Sigmoid colon (tissue), 7 donors: ENCODE results near the gene SDHA. TPM values are rescaled to one million over a fixed set of nuclear protein-coding genes. Genes with fewer than 3 reads are reported as not detected.

ENCODE experiments used
- DNase-seq: peaks from one replicate; pipeline ENCODE4 v3.0.0-alpha.2; 2019
- H3K27ac ChIP-seq, 4 donors: fragments of 200-600 bp; sonication (generic); one replicate each; pipeline ENCODE4 v1.5.1; 2016 to 2019; ENCODE audit warnings: mild to moderate bottlenecking in 1 of 4
- H3K27me3 ChIP-seq, 3 donors: fragments of 200-600 bp; sonication (generic); one replicate each; pipeline ENCODE4 v1.5.1; 2019; ENCODE audit warnings: mild to moderate bottlenecking in 1 of 3
- H3K36me3 ChIP-seq, 4 donors: fragments of 200-600 bp; sonication (generic); one replicate each; pipeline ENCODE4 v1.5.1; 2016 to 2019
- H3K4me1 ChIP-seq, 4 donors: fragments of 200-600 bp; sonication (generic); one replicate each; pipeline ENCODE4 v1.5.1; 2017 to 2019
- H3K4me3 ChIP-seq, 4 donors: fragments of 200-600 bp; sonication (generic); one replicate each; pipeline ENCODE4 v1.5.1; 2017 to 2019; ENCODE audit warnings: mild to moderate bottlenecking in 2 of 4, moderate library complexity in 1 of 4
- H3K9me3 ChIP-seq, 4 donors: fragments of 200-600 bp in 3 of 4; sonication (generic) in 3 of 4; one replicate each; pipeline versions ENCODE4 v1.5.1 to v1.6.1; 2013 to 2019
- CTCF ChIP-seq, 4 experiments: fragments of 450-650 bp in 3 of 4; fragments of 200-600 bp in 1 of 4; IDR thresholded peaks; one replicate each; pipeline ENCODE4 v1.5.1; 2016 to 2019; ENCODE audit warnings: antibody characterized with exemption in 4 of 4, mild to moderate bottlenecking in 3 of 4, moderate library complexity in 2 of 4
- EP300 ChIP-seq, 4 donors: sonication (generic); formaldehyde crosslinking; IDR thresholded peaks; one replicate each; pipeline ENCODE4 v1.6.1; 2017; ENCODE audit warnings: antibody characterized with exemption in 4 of 4
- POLR2A ChIP-seq, 2 donors: fragments of 450-650 bp; IDR thresholded peaks; one replicate each; pipeline ENCODE4 v1.6.1; 2016; ENCODE audit warnings: antibody characterized with exemption in 2 of 2, mild to moderate bottlenecking in 2 of 2, moderate library complexity in 2 of 2
- POLR2AphosphoS5 ChIP-seq, 4 donors: sonication (generic); formaldehyde crosslinking; IDR thresholded peaks; one replicate each; pipeline ENCODE4 v1.6.1; 2017; ENCODE audit warnings: antibody characterized with exemption in 4 of 4
- WGBS, 2 donors: extraction: QIAGEN DNeasy Blood & Tissue Kit; methylation state at CpG; one replicate each; pipeline ENCODE4 v1.1.7; 2013; 5-methylcytosine and 5-hydroxymethylcytosine counted together
- intact Hi-C: fragments of 100-400 bp; cut with DNase I; formaldehyde crosslinking; loops from one replicate; pipeline ENCODE4 v1.15.1; 2023
- polyA plus RNA-seq, 3 donors: library from polyadenylated mRNA; stranded (reverse); fragments of 200-250 nt; gene quantifications; one replicate each; pipeline ENCODE4 v1.2.3, GENCODE V29; 2013
- total RNA-seq, 4 donors: library from RNA; depleted of rRNA; stranded (reverse); fragments of >200 nt; gene quantifications; one replicate each; pipeline ENCODE4 v1.1.0, GENCODE V29; 2016
- donor health status: healthy with polysubstance abuse.
- donor health status: Bipolar disorder and iron deficiency.
- donor health status: healthy.

Gene SDHA
- total and polyA plus RNA-seq, 7 donors, result 72.7 to 290 (median 87.0) TPM

GRCh38 chr5:174291-174600 is 43.9 kb upstream of the SDHA start:
- no peak for TF ChIP-seq EP300 (IDR thresholded peaks at IDR 0.05)
- no peak for TF ChIP-seq POLR2AphosphoS5 (IDR thresholded peaks at IDR 0.05)
- TF ChIP-seq POLR2A (IDR thresholded peaks at IDR 0.05), result no peak
- no peak for TF ChIP-seq CTCF (IDR thresholded peaks at IDR 0.05)
- Histone ChIP-seq H3K9me3 (no peaks in the 10 kb centered on the region), H3K4me3 (no peak overlapping the region), H3K27me3 (no peaks in the 10 kb centered on the region), H3K36me3 (no peaks in the 10 kb centered on the region), H3K27ac (no peak overlapping the region), H3K4me1 (no peaks in the 10 kb centered on the region)
- intact Hi-C loops, result no loop called here
- WGBS, 2 donors, result 68 to 83% methylated on average over 5 of the region's 5 CpGs
- DNase-seq, result no peak

GRCh38 chr5:174876-175465 is 43.1 kb upstream of the SDHA start:
- Histone ChIP-seq H3K9me3 (no peaks in the 10 kb centered on the region), H3K4me1 (no peaks in the 10 kb centered on the region), H3K27ac (no peak overlapping the region), H3K27me3 (no peaks in the 10 kb centered on the region), H3K4me3 (no peak overlapping the region), H3K36me3 (no peaks in the 10 kb centered on the region)
- WGBS, 2 donors, result 83 to 86% methylated on average over 16 of the region's 16 CpGs
- TF ChIP-seq POLR2A (IDR thresholded peaks at IDR 0.05), result no peak
- no peak for TF ChIP-seq POLR2AphosphoS5 (IDR thresholded peaks at IDR 0.05)
- TF ChIP-seq EP300 (IDR thresholded peaks at IDR 0.05), result no peak
- TF ChIP-seq CTCF (IDR thresholded peaks at IDR 0.05), result no peak
- peak; percentile 59 for DNase-seq
- intact Hi-C loops, result no loop called here

GRCh38 chr5:176296-176823 is 41.8 kb upstream of the SDHA start:
- no peaks in the 10 kb centered on the region for H3K36me3 ChIP-seq
- H3K4me1 ChIP-seq, result no peaks in the 10 kb centered on the region
- 73 to 78% methylated on average over 11 of the region's 11 CpGs for WGBS, 2 donors
- no peaks in the 10 kb centered on the region for H3K27me3 ChIP-seq
- intact Hi-C loops, result no loop called here
- peak; percentile 9 for DNase-seq
- TF ChIP-seq CTCF (IDR thresholded peaks at IDR 0.05), result no peak
- TF ChIP-seq POLR2A (IDR thresholded peaks at IDR 0.05), result no peak
- TF ChIP-seq EP300 (IDR thresholded peaks at IDR 0.05), result no peak
- no peak for TF ChIP-seq POLR2AphosphoS5 (IDR thresholded peaks at IDR 0.05)
- H3K9me3 ChIP-seq, result no peaks in the 10 kb centered on the region
- no peak overlapping the region for H3K4me3 ChIP-seq
- no peak overlapping the region for H3K27ac ChIP-seq

- Histone ChIP-seq H3K4me1 (no peaks in the 10 kb centered on the region), H3K9me3 (no peaks in the 10 kb centered on the region), H3K27me3 (no peaks in the 10 kb centered on the region), H3K4me3 (no peak overlapping the region), H3K36me3 (no peaks in the 10 kb centered on the region), H3K27ac (no peak overlapping the region)
- DNase-seq, result no peak
- intact Hi-C loops, result no loop called here
- WGBS, 2 donors, result 31 to 76% methylated on average over 5 of the region's 5 CpGs
- no peak for TF ChIP-seq EP300 (IDR thresholded peaks at IDR 0.05)
- TF ChIP-seq CTCF (IDR thresholded peaks at IDR 0.05), result no peak
- no peak for TF ChIP-seq POLR2A (IDR thresholded peaks at IDR 0.05)
- TF ChIP-seq POLR2AphosphoS5 (IDR thresholded peaks at IDR 0.05), result no peak
These were observed 40.0 kb upstream of the SDHA start for GRCh38 chr5:178110-178509.

- no peaks in the 10 kb centered on the region for H3K27me3 ChIP-seq
- intact Hi-C loops, result no loop called here
- no peaks in the 10 kb centered on the region for H3K36me3 ChIP-seq
- peaks cover 0 to 5% (median 2%) of the 10 kb centered on the region in 4 donors for H3K4me1 ChIP-seq
- WGBS, 2 donors, result 83 to 91% methylated on average over 9 of the region's 9 CpGs
- H3K4me3 ChIP-seq, result no peak overlapping the region
- no peaks in the 10 kb centered on the region for H3K9me3 ChIP-seq
- no peak for TF ChIP-seq CTCF (IDR thresholded peaks at IDR 0.05)
- TF ChIP-seq POLR2AphosphoS5 (IDR thresholded peaks at IDR 0.05), result no peak
- TF ChIP-seq EP300 (IDR thresholded peaks at IDR 0.05), result no peak
- TF ChIP-seq POLR2A (IDR thresholded peaks at IDR 0.05), result no peak
- no peak overlapping the region for H3K27ac ChIP-seq
- DNase-seq, result peak; percentile 45
These were observed 38.7 kb upstream of the SDHA start for GRCh38 chr5:179401-179800.
